Measurements from ENCODE around the gene PGM2L1.

PGM2L1 gene

GRCh38 chr11:74326665-74327064 is 71.6 kb downstream of the PGM2L1 start:
- no peak for DNase-seq
- H3K9me3 ChIP-seq (ENCODE audit: control insufficient read depth, low read length) = no peaks in the 10 kb centered on the region
- no peaks in the 10 kb centered on the region for H3K27me3 ChIP-seq (replicated peaks; ENCODE audit: control insufficient read depth, insufficient read depth, low read length, poor library complexity, severe bottlenecking)
- H3K36me3 ChIP-seq (ENCODE audit: control insufficient read depth, insufficient read depth, low read length) = no peaks in the 10 kb centered on the region
- no peak overlapping the region for H3K4me3 ChIP-seq (ENCODE audit: insufficient read depth, low read depth, low read length, poor library complexity, severe bottlenecking)
- no peaks in the 10 kb centered on the region for H3K4me1 ChIP-seq (ENCODE audit: control insufficient read depth, insufficient read depth, low read length, poor library complexity, severe bottlenecking)
- H3K27ac ChIP-seq (ENCODE audit: insufficient read depth, low read length, poor library complexity, severe bottlenecking) = no peak overlapping the region

GRCh38 chr11:74325649-74326645 is 72.3 kb downstream of the PGM2L1 start:
- Histone ChIP-seq H3K36me3 (ENCODE audit: control insufficient read depth, insufficient read depth, low read length) (no peaks in the 10 kb centered on the region), H3K4me3 (ENCODE audit: insufficient read depth, low read depth, low read length, poor library complexity, severe bottlenecking) (no peak overlapping the region), H3K9me3 (ENCODE audit: control insufficient read depth, low read length) (no peaks in the 10 kb centered on the region), H3K27me3 (replicated peaks; ENCODE audit: control insufficient read depth, insufficient read depth, low read length, poor library complexity, severe bottlenecking) (no peaks in the 10 kb centered on the region), H3K27ac (ENCODE audit: insufficient read depth, low read length, poor library complexity, severe bottlenecking) (no peak overlapping the region), H3K4me1 (ENCODE audit: control insufficient read depth, insufficient read depth, low read length, poor library complexity, severe bottlenecking) (no peaks in the 10 kb centered on the region)
- no peak for DNase-seq

- DNase-seq = no peak
- Histone ChIP-seq H3K27me3 (replicated peaks; ENCODE audit: control insufficient read depth, insufficient read depth, low read length, poor library complexity, severe bottlenecking) (no peaks in the 10 kb centered on the region), H3K36me3 (ENCODE audit: control insufficient read depth, insufficient read depth, low read length) (no peaks in the 10 kb centered on the region), H3K9me3 (ENCODE audit: control insufficient read depth, low read length) (no peaks in the 10 kb centered on the region), H3K4me3 (ENCODE audit: insufficient read depth, low read depth, low read length, poor library complexity, severe bottlenecking) (no peak overlapping the region), H3K27ac (ENCODE audit: insufficient read depth, low read length, poor library complexity, severe bottlenecking) (no peak overlapping the region), H3K4me1 (ENCODE audit: control insufficient read depth, insufficient read depth, low read length, poor library complexity, severe bottlenecking) (no peaks in the 10 kb centered on the region)
Observed at GRCh38 chr11:74322667-74323066, 75.6 kb downstream of the PGM2L1 start.

GRCh38 chr11:74321487-74322188 is 76.6 kb downstream of the PGM2L1 start:
- Histone ChIP-seq H3K4me1 (ENCODE audit: control insufficient read depth, insufficient read depth, low read length, poor library complexity, severe bottlenecking) (no peaks in the 10 kb centered on the region), H3K9me3 (ENCODE audit: control insufficient read depth, low read length) (no peaks in the 10 kb centered on the region), H3K27me3 (replicated peaks; ENCODE audit: control insufficient read depth, insufficient read depth, low read length, poor library complexity, severe bottlenecking) (no peaks in the 10 kb centered on the region), H3K36me3 (ENCODE audit: control insufficient read depth, insufficient read depth, low read length) (no peaks in the 10 kb centered on the region), H3K4me3 (ENCODE audit: insufficient read depth, low read depth, low read length, poor library complexity, severe bottlenecking) (no peak overlapping the region), H3K27ac (ENCODE audit: insufficient read depth, low read length, poor library complexity, severe bottlenecking) (no peak overlapping the region)
- DNase-seq = no peak

- Histone ChIP-seq H3K9me3 (ENCODE audit: control insufficient read depth, low read length) (no peaks in the 10 kb centered on the region), H3K4me3 (ENCODE audit: insufficient read depth, low read depth, low read length, poor library complexity, severe bottlenecking) (no peak overlapping the region), H3K27me3 (replicated peaks; ENCODE audit: control insufficient read depth, insufficient read depth, low read length, poor library complexity, severe bottlenecking) (no peaks in the 10 kb centered on the region), H3K27ac (ENCODE audit: insufficient read depth, low read length, poor library complexity, severe bottlenecking) (no peak overlapping the region), H3K4me1 (ENCODE audit: control insufficient read depth, insufficient read depth, low read length, poor library complexity, severe bottlenecking) (no peaks in the 10 kb centered on the region), H3K36me3 (ENCODE audit: control insufficient read depth, insufficient read depth, low read length) (no peaks in the 10 kb centered on the region)
- no peak for DNase-seq
Observed at GRCh38 chr11:74320538-74320937, 77.7 kb downstream of the PGM2L1 start.

GRCh38 chr11:74319139-74319816 is 79.0 kb downstream of the PGM2L1 start:
- no peaks in the 10 kb centered on the region for H3K36me3 ChIP-seq (ENCODE audit: control insufficient read depth, insufficient read depth, low read length)
- no peaks in the 10 kb centered on the region for H3K27me3 ChIP-seq (replicated peaks; ENCODE audit: control insufficient read depth, insufficient read depth, low read length, poor library complexity, severe bottlenecking)
- no peak overlapping the region for H3K4me3 ChIP-seq (ENCODE audit: insufficient read depth, low read depth, low read length, poor library complexity, severe bottlenecking)
- no peaks in the 10 kb centered on the region for H3K4me1 ChIP-seq (ENCODE audit: control insufficient read depth, insufficient read depth, low read length, poor library complexity, severe bottlenecking)
- H3K9me3 ChIP-seq (ENCODE audit: control insufficient read depth, low read length) = no peaks in the 10 kb centered on the region
- H3K27ac ChIP-seq (ENCODE audit: insufficient read depth, low read length, poor library complexity, severe bottlenecking) = no peak overlapping the region
- DNase-seq = no peak

- no peak overlapping the region for H3K4me3 ChIP-seq (ENCODE audit: insufficient read depth, low read depth, low read length, poor library complexity, severe bottlenecking)
- no peaks in the 10 kb centered on the region for H3K27me3 ChIP-seq (replicated peaks; ENCODE audit: control insufficient read depth, insufficient read depth, low read length, poor library complexity, severe bottlenecking)
- H3K36me3 ChIP-seq (ENCODE audit: control insufficient read depth, insufficient read depth, low read length) = no peaks in the 10 kb centered on the region
- H3K9me3 ChIP-seq (ENCODE audit: control insufficient read depth, low read length) = no peaks in the 10 kb centered on the region
- H3K4me1 ChIP-seq (ENCODE audit: control insufficient read depth, insufficient read depth, low read length, poor library complexity, severe bottlenecking) = no peaks in the 10 kb centered on the region
- DNase-seq = no peak
- no peak overlapping the region for H3K27ac ChIP-seq (ENCODE audit: insufficient read depth, low read length, poor library complexity, severe bottlenecking)
Observed at GRCh38 chr11:74318241-74318932, 79.8 kb downstream of the PGM2L1 start.

- H3K9me3 ChIP-seq (ENCODE audit: control insufficient read depth, low read length) = no peaks in the 10 kb centered on the region
- H3K27me3 ChIP-seq (replicated peaks; ENCODE audit: control insufficient read depth, insufficient read depth, low read length, poor library complexity, severe bottlenecking) = no peaks in the 10 kb centered on the region
- no peaks in the 10 kb centered on the region for H3K4me1 ChIP-seq (ENCODE audit: control insufficient read depth, insufficient read depth, low read length, poor library complexity, severe bottlenecking)
- no peak overlapping the region for H3K27ac ChIP-seq (ENCODE audit: insufficient read depth, low read length, poor library complexity, severe bottlenecking)
- H3K4me3 ChIP-seq (ENCODE audit: insufficient read depth, low read depth, low read length, poor library complexity, severe bottlenecking) = no peak overlapping the region
- DNase-seq = no peak
- H3K36me3 ChIP-seq (ENCODE audit: control insufficient read depth, insufficient read depth, low read length) = no peaks in the 10 kb centered on the region
Observed at GRCh38 chr11:74316772-74317505, 81.3 kb downstream of the PGM2L1 start.

- H3K36me3 ChIP-seq (ENCODE audit: control insufficient read depth, insufficient read depth, low read length) = no peaks in the 10 kb centered on the region
Observed at GRCh38 chr11:74312326-74312725, 85.9 kb downstream of the PGM2L1 start.

More at GRCh38 chr11:74312326-74312725, 85.9 kb downstream of the PGM2L1 start:
- Histone ChIP-seq H3K27ac (ENCODE audit: insufficient read depth, low read length, poor library complexity, severe bottlenecking) (no peak overlapping the region), H3K4me3 (ENCODE audit: insufficient read depth, low read depth, low read length, poor library complexity, severe bottlenecking) (no peak overlapping the region), H3K9me3 (ENCODE audit: control insufficient read depth, low read length) (no peaks in the 10 kb centered on the region), H3K4me1 (ENCODE audit: control insufficient read depth, insufficient read depth, low read length, poor library complexity, severe bottlenecking) (peaks cover 10% of the 10 kb centered on the region), H3K27me3 (replicated peaks; ENCODE audit: control insufficient read depth, insufficient read depth, low read length, poor library complexity, severe bottlenecking) (peaks cover 8% of the 10 kb centered on the region)
- DNase-seq = no peak
